ENCODE measurements around the gene THEM5. TPM values are rescaled to one million over a fixed set of nuclear protein-coding genes. Genes with fewer than 3 reads are reported as not detected.
A peak's percentile ranks its signal among the peaks of the same experiment; 100 is the strongest.

THEM5 gene
- total RNA-seq, 3 donors from 2014 or later = not detected

GRCh38 chr1:151813271-151813977 lies 40.1 kb downstream of the THEM5 start:
- TF ChIP-seq POLR2AphosphoS5 (IDR thresholded peaks at IDR 0.05) (no peak), CTCF (IDR thresholded peaks at IDR 0.05) (no peak), POLR2A (IDR thresholded peaks at IDR 0.05) (no peak)
- intact Hi-C loops (cut with DNase I; ENCODE audit: low total_unique reads) = no loop called here
- DNase-seq (ENCODE audit: low spot score in 2 of 2) = no peak
- H3K27ac ChIP-seq = no peak overlapping the region
- no peak overlapping the region for H3K4me3 ChIP-seq
- H3K27me3 ChIP-seq = no peaks in the 10 kb centered on the region
- H3K9me3 ChIP-seq = no peaks in the 10 kb centered on the region
- no peaks in the 10 kb centered on the region for H3K36me3 ChIP-seq
- H3K4me1 ChIP-seq = no peaks in the 10 kb centered on the region

- intact Hi-C loops (cut with DNase I; ENCODE audit: low total_unique reads) = no loop called here
- no peak for DNase-seq (ENCODE audit: low spot score in 2 of 2)
- Histone ChIP-seq H3K27ac (no peak overlapping the region), H3K4me3 (peak overlapping the region in 1 of 3 donors; percentile 19), H3K27me3 (no peaks in the 10 kb centered on the region), H3K4me1 (no peaks in the 10 kb centered on the region), H3K36me3 (no peaks in the 10 kb centered on the region), H3K9me3 (no peaks in the 10 kb centered on the region)
- TF ChIP-seq POLR2AphosphoS5 (IDR thresholded peaks at IDR 0.05) (no peak), POLR2A (IDR thresholded peaks at IDR 0.05) (no peak), CTCF (IDR thresholded peaks at IDR 0.05) (no peak)
These were observed 42.3 kb downstream of the THEM5 start for GRCh38 chr1:151811181-151811580.

GRCh38 chr1:151809985-151810556 lies 43.4 kb downstream of the THEM5 start:
- TF ChIP-seq POLR2A (IDR thresholded peaks at IDR 0.05) = no peak
- no peak for TF ChIP-seq CTCF (IDR thresholded peaks at IDR 0.05)
- no peak for TF ChIP-seq POLR2AphosphoS5 (IDR thresholded peaks at IDR 0.05)
- H3K27ac ChIP-seq = peak overlapping the region in 1 of 2 donors; percentile 40
- H3K27me3 ChIP-seq = no peaks in the 10 kb centered on the region
- no peaks in the 10 kb centered on the region for H3K4me1 ChIP-seq
- H3K4me3 ChIP-seq = no peak overlapping the region
- no peaks in the 10 kb centered on the region for H3K9me3 ChIP-seq
- DNase-seq (ENCODE audit: low spot score in 2 of 2) = no peak
- intact Hi-C loops (cut with DNase I; ENCODE audit: low total_unique reads) = loop anchor here (5.0 kb wide), 1 partner anchor 1348 kb away; no protein-coding TSS in a partner anchor
- no peaks in the 10 kb centered on the region for H3K36me3 ChIP-seq

GRCh38 chr1:151809290-151809984 lies 44.1 kb downstream of the THEM5 start:
- peak overlapping the region in 1 of 2 donors; percentile 40 for H3K27ac ChIP-seq
- intact Hi-C loops (cut with DNase I; ENCODE audit: low total_unique reads) = loop anchor here (5.0 kb wide), 1 partner anchor 1347 kb away; no protein-coding TSS in a partner anchor
- no peaks in the 10 kb centered on the region for H3K4me1 ChIP-seq
- H3K27me3 ChIP-seq = no peaks in the 10 kb centered on the region
- no peak for DNase-seq (ENCODE audit: low spot score in 2 of 2)
- no peak for TF ChIP-seq POLR2A (IDR thresholded peaks at IDR 0.05)
- peak in 1 of 3 donors; percentile 4 for TF ChIP-seq CTCF (IDR thresholded peaks at IDR 0.05)
- TF ChIP-seq POLR2AphosphoS5 (IDR thresholded peaks at IDR 0.05) = no peak
- no peaks in the 10 kb centered on the region for H3K9me3 ChIP-seq
- H3K4me3 ChIP-seq = no peak overlapping the region
- no peaks in the 10 kb centered on the region for H3K36me3 ChIP-seq

- intact Hi-C loops (cut with DNase I; ENCODE audit: low total_unique reads) = loop anchor here (5.0 kb wide), 1 partner anchor 1345 kb away; no protein-coding TSS in a partner anchor
- no peak overlapping the region for H3K4me3 ChIP-seq
- TF ChIP-seq POLR2AphosphoS5 (IDR thresholded peaks at IDR 0.05) = no peak
- no peak for TF ChIP-seq CTCF (IDR thresholded peaks at IDR 0.05)
- no peak for TF ChIP-seq POLR2A (IDR thresholded peaks at IDR 0.05)
- H3K9me3 ChIP-seq = no peaks in the 10 kb centered on the region
- no peak overlapping the region for H3K27ac ChIP-seq
- no peaks in the 10 kb centered on the region for H3K27me3 ChIP-seq
- H3K36me3 ChIP-seq = no peaks in the 10 kb centered on the region
- no peaks in the 10 kb centered on the region for H3K4me1 ChIP-seq
- DNase-seq (ENCODE audit: low spot score in 2 of 2) = no peak
These were observed 45.7 kb downstream of the THEM5 start for GRCh38 chr1:151807766-151808165.

Data from breast epithelium (tissue), 4 donors.